ENCODE measurements around the gene STK39.

The STK39 gene

DNA sequence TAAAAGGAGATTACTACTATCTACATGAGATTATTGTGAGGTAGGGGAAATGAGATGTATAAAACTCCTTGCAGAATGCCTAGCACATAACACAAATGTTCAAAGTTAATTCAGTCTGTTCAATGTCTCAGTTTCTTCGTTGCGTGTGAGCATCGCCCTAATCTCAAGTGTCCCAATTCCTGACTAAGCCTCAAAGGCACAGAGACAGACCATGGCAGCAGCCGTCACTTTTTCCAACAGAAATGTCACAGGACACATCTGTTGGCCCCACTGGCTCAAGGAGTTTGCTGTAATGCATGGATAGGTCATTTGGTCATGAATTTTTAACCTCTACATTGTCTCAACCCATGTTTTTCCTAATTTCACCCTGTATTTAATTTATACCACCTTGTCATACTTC lies 75.3 kb downstream of the STK39 start:
- no peaks in the 10 kb centered on the region for H3K27me3 ChIP-seq (ENCODE audit: insufficient read depth, low read length)
- no CpG with 5 or more reads among the region's 4 CpGs for WGBS (ENCODE audit: extremely low coverage, insufficient coverage, insufficient read length)

DNA sequence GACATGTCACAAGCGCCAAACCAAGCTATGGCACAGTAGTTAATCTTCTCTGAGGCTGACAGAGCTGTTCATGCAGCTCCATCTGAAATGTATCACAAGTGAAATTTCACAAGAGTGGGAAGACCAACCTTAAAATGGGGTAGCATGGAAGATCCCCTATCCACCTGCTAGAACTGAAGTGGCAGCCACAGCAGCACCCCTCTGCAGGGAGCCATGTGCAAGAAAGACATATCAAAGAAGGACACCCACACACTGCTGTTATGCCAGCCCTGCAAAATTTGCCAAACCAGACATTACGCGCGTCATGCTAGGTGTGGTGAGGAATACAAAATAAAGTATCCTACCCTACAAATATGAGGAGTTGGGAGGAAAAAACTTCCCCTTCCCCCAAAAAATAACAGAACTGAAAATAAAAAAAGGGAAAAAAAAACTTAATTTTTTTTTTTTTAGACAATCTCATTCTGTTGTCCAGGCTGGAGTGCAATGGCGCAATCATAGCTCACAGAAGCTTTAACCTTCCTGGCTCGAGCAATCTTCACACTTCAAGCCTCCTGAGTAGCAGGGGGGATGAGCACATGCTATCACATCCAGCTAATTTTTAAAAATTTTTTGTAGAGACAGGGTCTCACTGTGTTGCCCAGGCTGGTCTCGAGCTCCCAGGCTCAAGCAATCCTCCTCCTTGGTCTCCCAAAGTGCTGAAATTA lies 76.2 kb downstream of the STK39 start:
- no peak overlapping the region for H2BK120ac ChIP-seq (ENCODE audit: insufficient read depth, low read length, poor library complexity)
- H3K4me1 ChIP-seq (ENCODE audit: control insufficient read depth in 1 of 2, insufficient read depth in 2 of 2, low read length in 2 of 2) = no peaks in the 10 kb centered on the region
- H4K8ac ChIP-seq (ENCODE audit: low read depth, low read length) = no peak overlapping the region
- no peak overlapping the region for H3K23ac ChIP-seq (ENCODE audit: low read length)
- no peak overlapping the region for H3K27ac ChIP-seq (ENCODE audit: low read depth, low read length)
- no peaks in the 10 kb centered on the region for H3K79me2 ChIP-seq (ENCODE audit: control insufficient read depth, insufficient read depth, low read length, poor library complexity)
- H2BK12ac ChIP-seq (ENCODE audit: low read length) = no peak overlapping the region
- H3K36me3 ChIP-seq (ENCODE audit: control insufficient read depth in 1 of 2, insufficient read depth in 2 of 2, low read length in 2 of 2) = no peaks in the 10 kb centered on the region
- H3K27me3 ChIP-seq (ENCODE audit: insufficient read depth, low read length) = no peaks in the 10 kb centered on the region
- H3K4ac ChIP-seq (ENCODE audit: low read depth, low read length) = no peak overlapping the region
- H3K9ac ChIP-seq (ENCODE audit: low read length) = no peak overlapping the region
- H3K14ac ChIP-seq (ENCODE audit: low read length) = no peak overlapping the region
- H2BK5ac ChIP-seq (ENCODE audit: low read depth, low read length, poor library complexity) = no peak overlapping the region
- H4K91ac ChIP-seq (ENCODE audit: low read depth, low read length) = no peak overlapping the region
- no peak overlapping the region for H3K4me3 ChIP-seq (ENCODE audit: low read depth, low read length)
- H3K79me1 ChIP-seq (ENCODE audit: low read length) = no peaks in the 10 kb centered on the region
- no peaks in the 10 kb centered on the region for H3K9me3 ChIP-seq (ENCODE audit: insufficient read depth, low read depth, low read length)
- no peak overlapping the region for H3K18ac ChIP-seq (ENCODE audit: low read length)
- H2AK5ac ChIP-seq (ENCODE audit: low read length) = no peak overlapping the region
- no peak overlapping the region for H3K4me2 ChIP-seq (ENCODE audit: low read length)
- no peak for DNase-seq
- no peak overlapping the region for H2AFZ ChIP-seq (ENCODE audit: insufficient read depth, low read length, poor library complexity)
- WGBS (ENCODE audit: extremely low coverage, insufficient coverage, insufficient read length) = no CpG with 5 or more reads among the region's 7 CpGs
- no peak overlapping the region for H4K12ac ChIP-seq (ENCODE audit: low read depth, low read length)

More for the DNA sequence above, 75.3 kb downstream of the STK39 start:
- Histone ChIP-seq H3K4me1 (ENCODE audit: control insufficient read depth in 1 of 2, insufficient read depth in 2 of 2, low read length in 2 of 2) (no peaks in the 10 kb centered on the region), H3K27ac (ENCODE audit: low read depth, low read length) (no peak overlapping the region), H3K9me3 (ENCODE audit: insufficient read depth, low read depth, low read length) (no peaks in the 10 kb centered on the region), H4K8ac (ENCODE audit: low read depth, low read length) (no peak overlapping the region), H2BK12ac (ENCODE audit: low read length) (no peak overlapping the region), H2BK120ac (ENCODE audit: insufficient read depth, low read length, poor library complexity) (no peak overlapping the region), H3K79me2 (ENCODE audit: control insufficient read depth, insufficient read depth, low read length, poor library complexity) (no peaks in the 10 kb centered on the region), H3K36me3 (ENCODE audit: control insufficient read depth in 1 of 2, insufficient read depth in 2 of 2, low read length in 2 of 2) (no peaks in the 10 kb centered on the region), H3K18ac (ENCODE audit: low read length) (no peak overlapping the region), H3K4me3 (ENCODE audit: low read depth, low read length) (no peak overlapping the region), H4K91ac (ENCODE audit: low read depth, low read length) (no peak overlapping the region), H3K14ac (ENCODE audit: low read length) (no peak overlapping the region), H3K23ac (ENCODE audit: low read length) (no peak overlapping the region), H2BK5ac (ENCODE audit: low read depth, low read length, poor library complexity) (no peak overlapping the region), H3K9ac (ENCODE audit: low read length) (no peak overlapping the region), H3K4ac (ENCODE audit: low read depth, low read length) (no peak overlapping the region), H3K4me2 (ENCODE audit: low read length) (no peak overlapping the region), H4K12ac (ENCODE audit: low read depth, low read length) (no peak overlapping the region), H2AFZ (ENCODE audit: insufficient read depth, low read length, poor library complexity) (no peak overlapping the region), H3K79me1 (ENCODE audit: low read length) (no peaks in the 10 kb centered on the region), H2AK5ac (ENCODE audit: low read length) (no peak overlapping the region)
- no peak for DNase-seq

DNA sequence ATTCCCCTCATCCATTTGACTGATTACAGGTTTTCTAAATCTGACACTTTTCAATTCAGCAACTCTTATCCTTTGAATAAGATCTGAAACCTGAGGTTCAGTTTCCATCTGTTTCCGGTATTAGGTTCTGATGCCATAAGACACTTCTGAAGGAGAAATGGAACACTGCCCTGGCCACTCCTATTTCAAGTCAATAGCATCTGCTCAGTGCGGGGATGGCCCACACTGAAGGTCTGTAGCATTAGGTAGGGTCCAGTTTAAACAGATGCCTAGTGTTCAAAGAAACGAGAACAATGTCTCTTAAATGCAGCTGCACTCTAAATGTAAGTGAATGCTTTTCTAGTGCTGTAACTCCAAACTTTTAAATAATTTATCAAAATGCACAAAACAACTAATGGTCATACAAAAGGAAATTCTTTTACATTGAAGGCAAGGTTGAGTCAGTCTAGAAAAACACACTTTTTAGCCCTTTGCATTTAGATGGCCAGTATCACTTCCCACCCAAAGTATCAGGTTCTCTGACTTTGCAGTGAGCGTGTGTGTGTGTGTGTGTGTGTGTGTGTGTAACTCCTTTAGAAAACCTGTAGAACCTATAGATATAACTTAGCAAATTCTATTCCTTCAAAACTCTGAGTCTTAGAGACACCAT lies 78.2 kb downstream of the STK39 start:
- Histone ChIP-seq H2AFZ (ENCODE audit: insufficient read depth, low read length, poor library complexity) (no peak overlapping the region), H2BK12ac (ENCODE audit: low read length) (no peak overlapping the region), H4K12ac (ENCODE audit: low read depth, low read length) (no peak overlapping the region), H3K79me1 (ENCODE audit: low read length) (no peaks in the 10 kb centered on the region), H3K18ac (ENCODE audit: low read length) (no peak overlapping the region), H3K9me3 (ENCODE audit: insufficient read depth, low read depth, low read length) (no peaks in the 10 kb centered on the region), H3K23ac (ENCODE audit: low read length) (no peak overlapping the region), H3K27me3 (ENCODE audit: insufficient read depth, low read length) (no peaks in the 10 kb centered on the region), H2BK5ac (ENCODE audit: low read depth, low read length, poor library complexity) (no peak overlapping the region), H3K14ac (ENCODE audit: low read length) (no peak overlapping the region), H3K79me2 (ENCODE audit: control insufficient read depth, insufficient read depth, low read length, poor library complexity) (no peaks in the 10 kb centered on the region), H3K36me3 (ENCODE audit: control insufficient read depth in 1 of 2, insufficient read depth in 2 of 2, low read length in 2 of 2) (no peaks in the 10 kb centered on the region), H2BK120ac (ENCODE audit: insufficient read depth, low read length, poor library complexity) (no peak overlapping the region), H3K9ac (ENCODE audit: low read length) (no peak overlapping the region), H3K4me1 (ENCODE audit: control insufficient read depth in 1 of 2, insufficient read depth in 2 of 2, low read length in 2 of 2) (no peaks in the 10 kb centered on the region), H2AK5ac (ENCODE audit: low read length) (no peak overlapping the region), H4K91ac (ENCODE audit: low read depth, low read length) (no peak overlapping the region), H3K4me3 (ENCODE audit: low read depth, low read length) (no peak overlapping the region), H4K8ac (ENCODE audit: low read depth, low read length) (no peak overlapping the region), H3K27ac (ENCODE audit: low read depth, low read length) (no peak overlapping the region), H3K4ac (ENCODE audit: low read depth, low read length) (no peak overlapping the region), H3K4me2 (ENCODE audit: low read length) (no peak overlapping the region)
- DNase-seq = no peak
- no CpG with 5 or more reads among the region's 4 CpGs for WGBS (ENCODE audit: extremely low coverage, insufficient coverage, insufficient read length)

DNA sequence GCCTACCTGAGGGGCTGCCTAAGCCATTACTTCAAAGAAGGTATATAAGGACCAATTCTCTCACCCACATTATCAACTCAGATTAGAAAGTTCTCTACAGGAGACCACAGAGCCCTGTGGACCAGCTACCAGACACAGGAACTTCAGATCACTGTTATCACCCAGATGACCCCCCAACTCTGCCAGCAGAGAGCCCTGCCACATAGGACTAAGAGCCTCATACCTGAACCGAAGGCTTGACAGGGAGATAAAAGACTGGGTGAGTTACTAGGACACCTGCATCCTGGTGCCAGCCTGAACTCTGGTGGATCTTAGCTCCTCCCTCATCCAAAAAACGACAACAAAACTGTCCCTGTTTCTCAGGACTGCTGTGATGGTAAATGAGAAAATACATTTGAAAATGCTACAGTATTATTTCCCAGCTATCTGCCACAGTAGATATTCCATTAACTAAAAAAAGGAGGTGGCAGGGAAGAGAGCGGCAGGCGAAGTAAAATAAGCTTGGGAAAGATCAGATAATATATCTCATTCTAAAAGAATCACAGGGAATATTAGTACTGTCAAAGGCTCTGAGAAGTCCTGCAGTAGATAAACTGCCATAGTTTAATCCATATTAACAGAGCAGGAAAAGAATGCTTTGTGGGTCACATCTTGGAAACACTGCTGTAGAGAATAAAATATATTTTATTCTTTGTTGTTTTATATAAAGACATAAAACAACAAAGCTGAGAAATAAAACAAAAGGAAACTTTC lies 79.7 kb downstream of the STK39 start:
- Histone ChIP-seq H3K36me3 (ENCODE audit: control insufficient read depth in 1 of 2, insufficient read depth in 2 of 2, low read length in 2 of 2) (no peaks in the 10 kb centered on the region), H3K4ac (ENCODE audit: low read depth, low read length) (no peak overlapping the region), H3K4me3 (ENCODE audit: low read depth, low read length) (no peak overlapping the region), H3K4me1 (ENCODE audit: control insufficient read depth in 1 of 2, insufficient read depth in 2 of 2, low read length in 2 of 2) (no peaks in the 10 kb centered on the region), H3K79me1 (ENCODE audit: low read length) (no peaks in the 10 kb centered on the region), H3K14ac (ENCODE audit: low read length) (no peak overlapping the region), H4K91ac (ENCODE audit: low read depth, low read length) (no peak overlapping the region), H2BK120ac (ENCODE audit: insufficient read depth, low read length, poor library complexity) (no peak overlapping the region), H4K8ac (ENCODE audit: low read depth, low read length) (no peak overlapping the region), H3K18ac (ENCODE audit: low read length) (no peak overlapping the region), H4K12ac (ENCODE audit: low read depth, low read length) (no peak overlapping the region), H3K9ac (ENCODE audit: low read length) (no peak overlapping the region), H2BK5ac (ENCODE audit: low read depth, low read length, poor library complexity) (no peak overlapping the region), H2BK12ac (ENCODE audit: low read length) (no peak overlapping the region), H2AK5ac (ENCODE audit: low read length) (no peak overlapping the region), H3K9me3 (ENCODE audit: insufficient read depth, low read depth, low read length) (no peaks in the 10 kb centered on the region), H3K27ac (ENCODE audit: low read depth, low read length) (no peak overlapping the region), H3K23ac (ENCODE audit: low read length) (no peak overlapping the region), H3K79me2 (ENCODE audit: control insufficient read depth, insufficient read depth, low read length, poor library complexity) (no peaks in the 10 kb centered on the region), H2AFZ (ENCODE audit: insufficient read depth, low read length, poor library complexity) (no peak overlapping the region), H3K27me3 (ENCODE audit: insufficient read depth, low read length) (no peaks in the 10 kb centered on the region), H3K4me2 (ENCODE audit: low read length) (no peak overlapping the region)
- DNase-seq = no peak
- WGBS (ENCODE audit: extremely low coverage, insufficient coverage, insufficient read length) = no CpG with 5 or more reads among the region's 4 CpGs

Data from trophoblast cell (in vitro differentiated cells and primary cell).